Endothelial cell of umbilical vein (primary cell): ENCODE measurements around the gene GRPEL1. TPM values are rescaled to one million over a fixed set of nuclear protein-coding genes. Genes with fewer than 3 reads are reported as not detected.

Experiments used
- BruUV-seq: library from RNA; stranded (reverse); fragments of 400-500 nt; replicated peaks from 2 replicates; lab custom pipeline; 2021; lab: Mats Ljungman, UMichigan
- CTCF ChIA-PET: fragments of 300-600, 350-600 bp; sonication (Branson Sonifier 250); formaldehyde crosslinking; loops from one replicate; lab custom pipeline; 2021; ENCODE audit warnings: antibody characterized with exemption, inconsistent platforms; lab: Charles Lee
- POLR2A ChIA-PET: fragments of 300-600, 350-600 bp; sonication (Branson Sonifier 250); formaldehyde crosslinking; loops from one replicate; lab custom pipeline; 2021; ENCODE audit warnings: antibody characterized with exemption, inconsistent platforms; lab: Charles Lee
- DNase-seq: peaks from one replicate; pipeline ENCODE4 v3.0.0-alpha.2; 2011; ENCODE audit warnings: low read depth, low spot score
- FAIRE-seq: peaks from 2 replicates; lab custom pipeline; 2011; peaks lifted over from hg19 to GRCh38; lab: Jason Lieb, UNC
- H2AFZ ChIP-seq: 2 replicates; pipeline ENCODE4 v1.6.0; 2012; ENCODE audit warnings: low read depth, low read length, control low read depth, inconsistent platforms
- H3K27ac ChIP-seq: 2 replicates; pipeline ENCODE4 v1.5.1; 2011; ENCODE audit warnings: low read depth, mild to moderate bottlenecking, control low read depth, low read length, moderate library complexity; ENCODE audit not compliant: insufficient read depth
- H3K27me3 ChIP-seq, 2 experiments: 2 replicates each; pipeline versions ENCODE4 v1.6.0 to v1.6.1; 2011; ENCODE audit warnings: low read length in 2 of 2, mixed read lengths in 1 of 2; ENCODE audit not compliant: control insufficient read depth in 2 of 2, insufficient read depth in 2 of 2
- H3K36me3 ChIP-seq, 2 experiments: 2 replicates in 1 of 2; 3 replicates in 1 of 2; pipeline ENCODE4 v1.5.1; 2011; ENCODE audit warnings: low read length in 2 of 2, mild to moderate bottlenecking in 1 of 2, moderate library complexity in 1 of 2; ENCODE audit not compliant: control insufficient read depth in 2 of 2, insufficient read depth in 2 of 2; ENCODE audit errors: extremely low read depth in 1 of 2
- H3K4me1 ChIP-seq: 3 replicates; pipeline ENCODE4 v1.5.1; 2011; ENCODE audit warnings: mild to moderate bottlenecking, low read length; ENCODE audit not compliant: control insufficient read depth, insufficient read depth; ENCODE audit errors: extremely low read depth
- H3K4me2 ChIP-seq: 2 replicates; pipeline ENCODE4 v1.6.1; 2011; ENCODE audit warnings: low read length, control low read depth, mixed read lengths; ENCODE audit not compliant: insufficient read depth
- H3K4me3 ChIP-seq, 3 experiments: fragments of 200-600 bp in 1 of 3; sonication (generic), shearing (Covaris generic) in 1 of 3; replicated peaks in 1 of 3; 2 replicates each; pipeline ENCODE4 v1.5.1; 2011 to 2016; ENCODE audit warnings: control low read depth in 3 of 3, low read length in 3 of 3, mild to moderate bottlenecking in 2 of 3, inconsistent platforms in 1 of 3, low read depth in 1 of 3, moderate library complexity in 1 of 3; ENCODE audit not compliant: insufficient read depth in 1 of 3
- H3K79me2 ChIP-seq: 2 replicates; pipeline ENCODE4 v1.6.0; 2012; ENCODE audit warnings: low read length, inconsistent platforms; ENCODE audit not compliant: control insufficient read depth, insufficient read depth
- H3K9ac ChIP-seq: replicated peaks from 2 replicates; pipeline ENCODE3; 2011; ENCODE audit warnings: low read length, control low read depth; ENCODE audit not compliant: insufficient read depth; ENCODE audit errors: extremely low read depth
- H3K9me1 ChIP-seq: replicated peaks from 3 replicates; pipeline ENCODE4 v1.6.0; 2011; ENCODE audit warnings: mild to moderate bottlenecking, low read length; ENCODE audit not compliant: control insufficient read depth, insufficient read depth; ENCODE audit errors: extremely low read depth
- H3K9me3 ChIP-seq: replicated peaks from 2 replicates; pipeline ENCODE4 v1.5.1; 2012; ENCODE audit warnings: low read length, inconsistent platforms; ENCODE audit not compliant: control insufficient read depth, insufficient read depth
- H4K20me1 ChIP-seq: replicated peaks from 2 replicates; pipeline ENCODE3; 2011; ENCODE audit warnings: mild to moderate bottlenecking, low read length; ENCODE audit not compliant: control insufficient read depth, insufficient read depth; ENCODE audit errors: extremely low read depth
- CTCF ChIP-seq, 2 donors: IDR thresholded peaks; 1 replicate in 1 of 2; 2 replicates in 1 of 2; pipeline ENCODE4 v1.5.1; 2011; ENCODE audit warnings: low read length in 2 of 2, mild to moderate bottlenecking in 2 of 2, moderate library complexity in 2 of 2, control low read depth in 1 of 2, inconsistent platforms in 1 of 2, low read depth in 1 of 2; ENCODE audit not compliant: insufficient read depth in 1 of 2; ENCODE audit errors: extremely low read depth in 1 of 2
- EZH2 ChIP-seq: IDR thresholded peaks from 2 replicates; pipeline ENCODE4 v1.6.1; 2012; ENCODE audit warnings: borderline replicate concordance, low read depth, mild to moderate bottlenecking, moderate library complexity, low read length, inconsistent platforms; ENCODE audit not compliant: severe bottlenecking
- FOS ChIP-seq: IDR thresholded peaks from 2 replicates; pipeline ENCODE4 v1.6.1; 2011; ENCODE audit warnings: mild to moderate bottlenecking, low read length, moderate library complexity, borderline replicate concordance; ENCODE audit not compliant: insufficient read depth
- GATA2 ChIP-seq: IDR thresholded peaks from 2 replicates; pipeline ENCODE4 v1.7.0; 2011; ENCODE audit warnings: low read depth, mild to moderate bottlenecking, moderate library complexity, mixed read lengths, low read length; ENCODE audit not compliant: insufficient read length, insufficient read depth
- JUN ChIP-seq: IDR thresholded peaks from 2 replicates; pipeline ENCODE4 v1.6.1; 2011; ENCODE audit warnings: borderline replicate concordance, low read depth; ENCODE audit not compliant: insufficient read length, insufficient read depth
- MAX ChIP-seq: IDR thresholded peaks from 2 replicates; pipeline ENCODE4 v1.6.1; 2011; ENCODE audit not compliant: insufficient read depth, insufficient read length
- MYC ChIP-seq: IDR thresholded peaks from one replicate; pipeline ENCODE4 v1.6.1; 2011; ENCODE audit warnings: mild to moderate bottlenecking, low read depth, low read length
- POLR2A ChIP-seq: IDR thresholded peaks from 2 replicates; pipeline ENCODE4 v1.6.1; 2012; ENCODE audit warnings: low read depth, mild to moderate bottlenecking, control low read depth, low read length
- POLR2AphosphoS5 ChIP-seq: IDR thresholded peaks from 2 replicates; pipeline ENCODE4 v1.6.1; 2012; ENCODE audit warnings: low read depth, mild to moderate bottlenecking, control low read depth, low read length, moderate library complexity; ENCODE audit not compliant: insufficient read depth
- dilution Hi-C: fragments of 300-500 bp; cut with MboI; formaldehyde crosslinking; loops from one replicate; pipeline ENCODE4 v1.15.0; 2019; ENCODE audit warnings: low sequenced_read_pairs; ENCODE audit not compliant: extremely low pct_ligation_motif_present
- intact Hi-C: fragments of 100-400 bp; cut with micrococcal nuclease; formaldehyde crosslinking; loops from one replicate; pipeline ENCODE4 v1.10.0; 2022
- polyA plus RNA-seq, 4 experiments: library from polyadenylated mRNA; depleted of rRNA in 3 of 4; stranded (reverse) in 3 of 4; unstranded in 1 of 4; fragments of >200 nt; gene quantifications; 2 replicates each; pipeline versions ENCODE4 v1.2.1 to v1.2.3, GENCODE V29; 2011 to 2012; ENCODE audit warnings: missing spikeins in 1 of 4
- total RNA-seq: library from RNA; stranded (reverse); gene quantifications from 2 replicates; pipeline ENCODE4 v1.2.3, GENCODE V29; 2021

Gene GRPEL1
- total and polyA plus RNA-seq, 2 donors (not counting 3 experiments of a cell fraction or from before 2014, with no cell fraction given), result 17.3 to 42.6 TPM

GRCh38 chr4:7066006-7066405 is 1.9 kb downstream of the GRPEL1 start:
- H4K20me1 ChIP-seq, result no peaks in the 10 kb centered on the region
- no TSS peak for BruUV-seq
- no peaks in the 10 kb centered on the region for H3K9me1 ChIP-seq
- FAIRE-seq (no peak), DNase-seq (no peak)
- H3K4me3 ChIP-seq, result no peak overlapping the region
- peak overlapping the region; percentile 89 for H3K4me2 ChIP-seq
- ChIA-PET CTCF (interaction anchor here (1.4 to 8.6 kb wide), 4 partner anchors 11 to 346 kb away, joined by 4 to 79 read pairs (median 20); partner anchors contain the start of gene TADA2B), POLR2A (no interaction called here)
- peaks cover 13 to 29% of the 10 kb centered on the region in 2 experiments for H3K36me3 ChIP-seq
- peaks cover 46% of the 10 kb centered on the region for H3K79me2 ChIP-seq
- dilution Hi-C loops, result no loop called here
- no peak for TF ChIP-seq CTCF (IDR thresholded peaks at IDR 0.05; ENCODE audit: extremely low read depth in 1 of 2, insufficient read depth in 1 of 2, low read depth in 1 of 2, low read length in 2 of 2)
- no peak for TF ChIP-seq MAX
- TF ChIP-seq POLR2A, result no peak
- TF ChIP-seq MYC, result no peak
- no peak for TF ChIP-seq POLR2AphosphoS5
- TF ChIP-seq FOS, result no peak
- no peak for TF ChIP-seq GATA2
- no peak for TF ChIP-seq JUN
- TF ChIP-seq EZH2, result no peak
- H3K9ac ChIP-seq, result no peak overlapping the region
- no peaks in the 10 kb centered on the region for H3K27me3 ChIP-seq
- intact Hi-C loops, result no loop called here
- no peak overlapping the region for H3K27ac ChIP-seq
- H3K4me1 ChIP-seq, result peaks cover 20% of the 10 kb centered on the region
- no peaks in the 10 kb centered on the region for H3K9me3 ChIP-seq
- no peak overlapping the region for H2AFZ ChIP-seq
